ENCODE results near the gene PLXNB2. TPM values are rescaled to one million over a fixed set of nuclear protein-coding genes. Genes with fewer than 3 reads are reported as not detected.
"Not testable (repeated sequence)": the region's sequence is repeated elsewhere in the genome, so short reads cannot be mapped to it uniquely, and the experiment has no call there.

PLXNB2 gene
- total RNA-seq, 1 donor from 2014 or later: 55.2 TPM

- DNase-seq (ENCODE audit: low read depth in 2 of 2): peak; percentile 80 to 87
Measured at GRCh38 chr22:50326956-50327710, 19.7 kb upstream of the PLXNB2 start, which contains the start of gene DENND6B. Gene DENND6B (minus strand): TSS chr22:50327012. CDS start chr22:50326988, 24 bp downstream.

- DNase-seq (ENCODE audit: low read depth in 2 of 2): no peak
Measured at GRCh38 chr22:50326225-50326955, 18.9 kb upstream of the PLXNB2 start.

GRCh38 chr22:50325444-50326224 is 18.2 kb upstream of the PLXNB2 start:
- DNase-seq (ENCODE audit: low read depth in 2 of 2): no peak

- DNase-seq (ENCODE audit: low read depth in 2 of 2): no peak
Measured at GRCh38 chr22:50323900-50324299, 16.5 kb upstream of the PLXNB2 start.

- DNase-seq (ENCODE audit: low read depth in 2 of 2): not testable (repeated sequence)
Measured at GRCh38 chr22:50322382-50323104, 15.1 kb upstream of the PLXNB2 start.

GRCh38 chr22:50320671-50321325 is 13.4 kb upstream of the PLXNB2 start:
- no peak for DNase-seq (ENCODE audit: low read depth in 2 of 2)

GRCh38 chr22:50320116-50320515 is 12.7 kb upstream of the PLXNB2 start:
- DNase-seq (ENCODE audit: low read depth in 2 of 2): no peak

- DNase-seq (ENCODE audit: low read depth in 2 of 2): no peak
Measured at GRCh38 chr22:50319503-50319951, 12.1 kb upstream of the PLXNB2 start.

- DNase-seq (ENCODE audit: low read depth in 2 of 2): no peak
Measured at GRCh38 chr22:50318698-50319411, 11.4 kb upstream of the PLXNB2 start.

- no peak for DNase-seq (ENCODE audit: low read depth in 2 of 2)
Measured at GRCh38 chr22:50318356-50318697, 10.9 kb upstream of the PLXNB2 start.

GRCh38 chr22:50317674-50318073 is 10.2 kb upstream of the PLXNB2 start:
- no peak for DNase-seq (ENCODE audit: low read depth in 2 of 2)

GRCh38 chr22:50317178-50317577 is 9.7 kb upstream of the PLXNB2 start:
- no peak for DNase-seq (ENCODE audit: low read depth in 2 of 2)

- no peak for DNase-seq (ENCODE audit: low read depth in 2 of 2)
Measured at GRCh38 chr22:50316114-50317065, 8.9 kb upstream of the PLXNB2 start.

- no peak for DNase-seq (ENCODE audit: low read depth in 2 of 2)
Measured at GRCh38 chr22:50315289-50316113, 8.1 kb upstream of the PLXNB2 start.

- DNase-seq (ENCODE audit: low read depth in 2 of 2): peak in 1 of 2 donors; percentile 51
Measured at GRCh38 chr22:50314455-50315288, 7.2 kb upstream of the PLXNB2 start.

GRCh38 chr22:50314081-50314454 is 6.6 kb upstream of the PLXNB2 start:
- no peak for DNase-seq (ENCODE audit: low read depth in 2 of 2)

GRCh38 chr22:50313600-50313999 is 6.2 kb upstream of the PLXNB2 start:
- no peak for DNase-seq (ENCODE audit: low read depth in 2 of 2)

All from lung microvascular endothelial cell (primary cell).